Measurements from ENCODE around the gene LPAR5.

The LPAR5 gene

DNA sequence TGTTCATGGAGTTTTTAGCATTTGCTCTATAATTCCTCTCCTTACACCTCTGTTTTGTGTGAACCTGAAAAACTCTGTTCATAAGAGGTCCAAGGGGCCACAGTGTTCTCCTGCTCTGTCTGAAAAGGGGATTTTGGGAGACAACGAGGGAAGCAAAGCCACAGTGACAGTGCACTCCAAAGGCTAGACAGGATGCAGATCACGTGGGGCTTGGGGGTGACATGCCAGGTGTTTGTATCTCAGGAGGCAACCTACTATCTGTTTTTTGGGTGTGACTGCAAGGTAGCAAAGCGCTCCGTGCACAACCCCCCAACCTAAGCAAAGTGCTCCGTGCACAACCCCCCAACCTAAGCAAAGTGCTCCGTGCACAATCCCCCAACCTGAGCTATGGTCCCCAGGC, 23.5 kb downstream of the LPAR5 start:
- TF ChIP-seq, protein P1, sequence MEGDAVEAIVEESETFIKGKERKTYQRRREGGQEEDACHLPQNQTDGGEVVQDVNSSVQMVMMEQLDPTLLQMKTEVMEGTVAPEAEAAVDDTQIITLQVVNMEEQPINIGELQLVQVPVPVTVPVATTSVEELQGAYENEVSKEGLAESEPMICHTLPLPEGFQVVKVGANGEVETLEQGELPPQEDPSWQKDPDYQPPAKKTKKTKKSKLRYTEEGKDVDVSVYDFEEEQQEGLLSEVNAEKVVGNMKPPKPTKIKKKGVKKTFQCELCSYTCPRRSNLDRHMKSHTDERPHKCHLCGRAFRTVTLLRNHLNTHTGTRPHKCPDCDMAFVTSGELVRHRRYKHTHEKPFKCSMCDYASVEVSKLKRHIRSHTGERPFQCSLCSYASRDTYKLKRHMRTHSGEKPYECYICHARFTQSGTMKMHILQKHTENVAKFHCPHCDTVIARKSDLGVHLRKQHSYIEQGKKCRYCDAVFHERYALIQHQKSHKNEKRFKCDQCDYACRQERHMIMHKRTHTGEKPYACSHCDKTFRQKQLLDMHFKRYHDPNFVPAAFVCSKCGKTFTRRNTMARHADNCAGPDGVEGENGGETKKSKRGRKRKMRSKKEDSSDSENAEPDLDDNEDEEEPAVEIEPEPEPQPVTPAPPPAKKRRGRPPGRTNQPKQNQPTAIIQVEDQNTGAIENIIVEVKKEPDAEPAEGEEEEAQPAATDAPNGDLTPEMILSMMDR (IDR thresholded peaks at IDR 0.05; ENCODE audit: low read depth, low read length, missing control alignments), result no peak
- no peak for DNase-seq (ENCODE audit: low read depth)
- in situ Hi-C loops (cut with HindIII; ENCODE audit: low sequenced_read_pairs), result no loop called here
- H3K4me3 ChIP-seq (ENCODE audit: low read depth, low read length), result no peak overlapping the region

DNA sequence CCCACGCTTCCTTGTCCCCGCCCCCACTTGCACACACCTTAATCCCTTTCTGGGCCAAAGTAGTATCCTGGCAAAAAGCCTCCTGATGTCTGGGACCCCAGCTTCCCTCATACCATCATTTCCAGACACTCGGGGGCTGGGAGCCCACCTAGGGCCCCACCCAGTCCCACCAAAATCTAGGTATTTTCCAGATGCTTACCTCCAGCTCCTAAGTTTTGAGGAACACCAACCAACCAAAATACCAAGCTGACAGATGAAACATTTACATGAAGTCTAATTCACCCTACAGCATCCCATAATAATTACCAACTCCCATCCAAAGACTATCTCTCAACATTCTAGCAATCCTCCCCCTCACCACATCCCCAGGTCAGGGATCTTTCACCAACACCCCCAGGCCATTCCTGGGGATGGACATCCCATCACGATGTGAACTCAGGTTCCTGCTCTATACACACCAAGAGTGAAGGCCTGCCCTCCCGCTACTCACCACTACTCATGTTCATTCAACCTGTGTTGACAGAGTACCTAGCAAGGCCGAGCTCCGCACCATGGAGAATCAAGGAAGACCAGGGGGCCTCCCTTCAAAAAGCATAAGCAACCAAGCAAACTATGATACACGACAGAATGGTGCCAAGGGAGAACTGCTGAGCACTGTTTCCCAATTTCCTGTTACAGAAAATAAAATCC, 27.0 kb downstream of the LPAR5 start:
- no peak for DNase-seq (ENCODE audit: low read depth)
- in situ Hi-C loops (cut with HindIII; ENCODE audit: low sequenced_read_pairs), result no loop called here
- no peak overlapping the region for H3K4me3 ChIP-seq (ENCODE audit: low read depth, low read length)
- TF ChIP-seq, protein P1 (IDR thresholded peaks at IDR 0.05; ENCODE audit: low read depth, low read length, missing control alignments), result no peak

DNA sequence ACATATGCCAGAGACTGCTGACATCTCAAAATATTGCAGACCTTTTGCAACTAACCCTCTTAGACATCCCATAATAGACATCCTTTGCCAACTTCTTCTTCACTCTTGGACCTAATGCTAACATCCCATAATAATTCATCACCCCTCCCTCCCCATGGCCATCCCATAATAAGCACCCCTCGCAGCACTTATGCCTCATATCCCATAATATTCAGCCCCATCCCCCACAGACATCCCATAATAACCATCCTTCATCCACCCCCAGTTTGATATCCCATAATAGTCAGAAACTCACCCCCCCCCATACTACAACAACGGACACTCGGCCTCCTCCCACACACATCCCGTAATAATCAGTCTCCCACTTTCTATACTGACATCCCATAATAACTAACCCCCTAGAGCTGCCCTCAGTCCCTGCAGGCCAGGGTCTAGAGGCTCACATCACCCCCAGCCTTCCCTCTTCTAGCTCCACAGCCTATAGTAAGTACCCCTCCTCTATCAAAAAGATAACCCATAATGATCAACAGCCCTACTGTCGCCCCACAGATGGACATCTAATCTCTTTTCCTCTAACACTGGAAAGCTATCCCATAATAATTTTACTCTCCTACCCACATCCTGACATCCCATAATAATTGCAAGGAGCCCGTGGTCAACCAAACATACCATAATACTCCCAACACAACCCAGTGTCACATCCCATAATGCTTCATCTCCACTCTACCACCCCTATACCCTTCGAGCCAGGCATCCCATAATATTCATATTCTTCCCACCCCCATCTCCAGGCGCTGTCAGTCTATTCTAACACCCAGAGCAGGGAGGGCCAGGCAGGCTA, 27.8 kb downstream of the LPAR5 start:
- DNase-seq (ENCODE audit: low read depth), result no peak
- H3K4me3 ChIP-seq (ENCODE audit: low read depth, low read length), result no peak overlapping the region
- in situ Hi-C loops (cut with HindIII; ENCODE audit: low sequenced_read_pairs), result no loop called here
- TF ChIP-seq, protein P1 (IDR thresholded peaks at IDR 0.05; ENCODE audit: low read depth, low read length, missing control alignments), result no peak

DNA sequence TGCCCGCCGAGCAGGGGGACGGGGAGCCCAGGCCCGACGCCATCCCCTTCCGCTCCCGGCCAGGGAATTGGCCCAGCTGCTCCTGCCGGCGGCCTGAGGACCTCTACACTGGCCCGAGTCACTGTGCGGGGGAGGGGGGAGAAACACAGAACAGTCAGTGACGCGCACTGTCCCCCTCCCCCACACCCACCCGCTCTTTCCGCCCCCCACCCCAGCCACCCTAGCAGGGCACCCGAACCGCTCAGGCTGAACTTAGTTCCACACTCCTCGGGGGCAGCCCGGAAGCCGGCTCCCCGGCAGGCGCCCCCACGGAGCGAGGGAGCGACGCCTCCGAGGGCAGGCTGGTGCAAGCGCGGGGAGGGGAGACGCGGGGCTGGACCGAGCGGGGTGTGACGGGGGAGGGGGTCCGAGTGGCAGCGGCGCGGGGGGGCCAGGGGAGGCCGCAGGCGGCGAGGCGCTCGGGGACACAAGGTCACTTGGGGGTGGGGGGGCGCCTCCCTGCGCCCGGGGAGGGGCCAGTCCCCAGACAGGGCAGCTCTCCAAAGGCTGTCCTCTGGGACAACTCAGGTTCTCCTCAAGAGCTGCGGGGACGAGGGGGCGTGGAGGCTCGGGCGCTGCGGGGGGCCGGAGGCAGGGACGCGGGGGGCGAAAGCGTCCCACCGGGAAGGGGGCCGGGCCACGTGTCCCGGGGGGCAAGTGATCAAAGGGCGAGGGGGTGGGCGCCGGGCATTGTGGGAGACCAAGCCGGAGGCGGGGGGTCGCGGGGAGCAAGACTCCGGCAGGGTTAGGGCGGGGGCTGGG, 29.2 kb downstream of the LPAR5 start:
- TF ChIP-seq, protein P1 (IDR thresholded peaks at IDR 0.05; ENCODE audit: low read depth, low read length, missing control alignments), result no peak
- in situ Hi-C loops (cut with HindIII; ENCODE audit: low sequenced_read_pairs), result no loop called here
- peak overlapping the region; percentile 73 for H3K4me3 ChIP-seq (ENCODE audit: low read depth, low read length)
- no peak for DNase-seq (ENCODE audit: low read depth)

DNA sequence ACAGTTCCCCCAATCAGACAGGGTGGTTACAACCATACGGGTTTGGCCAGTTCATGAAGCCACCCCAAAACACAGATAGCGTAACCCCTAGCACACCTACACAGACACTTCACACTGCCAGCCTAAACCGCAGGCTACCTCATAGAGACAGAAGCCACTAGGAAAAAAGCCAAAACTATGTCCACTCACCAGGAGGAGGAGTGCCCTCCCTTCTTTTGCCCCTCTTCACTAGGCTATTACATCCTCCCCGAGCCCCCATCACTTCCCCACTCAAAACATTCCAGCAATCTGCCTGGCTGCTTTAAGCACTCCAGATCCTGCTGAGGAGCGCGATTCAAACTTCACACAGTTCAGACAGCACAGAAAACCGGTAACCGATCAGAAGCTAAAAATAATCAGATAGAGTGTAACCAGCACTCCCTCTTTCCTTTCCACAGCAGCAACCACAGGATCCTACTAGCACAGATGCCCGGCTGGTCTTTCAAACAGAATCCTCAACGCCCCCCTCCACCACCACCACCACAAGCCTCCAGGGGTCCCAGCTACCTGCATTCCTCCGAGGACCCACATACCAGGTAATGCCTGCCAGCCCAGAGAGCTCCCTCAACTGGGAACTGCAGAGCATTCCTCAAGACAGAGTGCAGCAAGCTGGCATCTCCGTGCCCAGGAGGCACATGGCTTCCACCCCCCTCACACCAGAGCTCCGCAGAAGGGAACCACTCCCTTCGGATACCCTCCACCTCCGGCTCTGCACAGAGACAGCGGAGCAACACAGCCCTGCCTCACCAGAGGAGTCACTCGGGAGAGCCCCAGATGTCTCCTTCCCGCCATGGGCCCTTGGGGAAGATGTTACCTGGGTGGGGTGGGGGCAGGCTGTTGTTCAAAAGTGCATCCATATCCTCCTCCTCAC, 30.1 kb downstream of the LPAR5 start:
- TF ChIP-seq, protein P1 (IDR thresholded peaks at IDR 0.05; ENCODE audit: low read depth, low read length, missing control alignments), result no peak
- no peak for DNase-seq (ENCODE audit: low read depth)
- H3K4me3 ChIP-seq (ENCODE audit: low read depth, low read length), result peak overlapping the region; percentile 73
- in situ Hi-C loops (cut with HindIII; ENCODE audit: low sequenced_read_pairs), result no loop called here
